A549 (cell line): ENCODE measurements around the gene GPX6. TPM values are rescaled to one million over a fixed set of nuclear protein-coding genes. Genes with fewer than 3 reads are reported as not detected.

Experiments used
- ATAC-seq, 2 experiments: fragments of 200-7000 bp in 1 of 2; fragments of >200 bp in 1 of 2; cut with Nextera tagmentation in 1 of 2; cut with Tn5 transposase in 1 of 2; 3 replicates each; pipeline versions ENCODE4 v1.8.0 to v1.9.1; 2018 to 2020; ENCODE audit warnings: mild to moderate bottlenecking in 1 of 2, moderate library complexity in 1 of 2
- CTCF ChIA-PET: fragments of 300-600 bp; sonication (Branson Sonifier 250); formaldehyde crosslinking; extraction: SDS; loops from one replicate; lab custom pipeline; 2021; ENCODE audit warnings: antibody characterized with exemption, inconsistent platforms; lab: Yijun Ruan, JAX
- POLR2A ChIA-PET: fragments of 350-600 bp; formaldehyde crosslinking; extraction: SDS; loops from one replicate; lab custom pipeline; 2021; ENCODE audit warnings: antibody characterized with exemption, inconsistent platforms; lab: Yijun Ruan, JAX
- DNase-seq, 2 experiments: peaks; one replicate each; pipeline versions ENCODE4 v3.0.0 to v3.0.0-alpha.2; 2011 to 2016; ENCODE audit warnings: low read depth in 1 of 2, low spot score in 1 of 2
- FAIRE-seq: peaks from 2 replicates; lab custom pipeline; 2011; peaks lifted over from hg19 to GRCh38; lab: Jason Lieb, UNC
- H3K27ac ChIP-seq, 2 experiments: fragments of >200 bp; sonication (Bioruptor Twin); formaldehyde crosslinking; 3 replicates each; pipeline ENCODE4 v1.5.1; 2016 to 2017
- H3K4me1 ChIP-seq: fragments of >200 bp; sonication (Bioruptor Twin); formaldehyde crosslinking; 3 replicates; pipeline ENCODE4 v1.6.1; 2016
- H3K4me2 ChIP-seq: fragments of >200 bp; sonication (Bioruptor Twin); formaldehyde crosslinking; 3 replicates; pipeline ENCODE4 v1.6.1; 2016
- H3K4me3 ChIP-seq: fragments of >200 bp; sonication (Bioruptor Twin); formaldehyde crosslinking; 3 replicates; pipeline ENCODE4 v1.5.1; 2016
- H3K9me3 ChIP-seq: fragments of >200 bp; sonication (Bioruptor Twin); formaldehyde crosslinking; 3 replicates; pipeline ENCODE4 v1.6.1; 2016
- CBX8 ChIP-seq: fragments of 200-600 bp; sonication (generic); IDR thresholded peaks from 2 replicates; pipeline ENCODE4 v1.6.1; 2016
- E2F6 ChIP-seq: IDR thresholded peaks from 2 replicates; pipeline ENCODE4 v1.6.1; 2012; ENCODE audit warnings: low read depth, borderline replicate concordance
- EHF ChIP-seq: fragments of 250-450 bp; sonication (Bioruptor Pico); IDR thresholded peaks from 2 replicates; pipeline ENCODE4 v1.5.0; 2020; ENCODE audit warnings: mild to moderate bottlenecking
- EHMT2 ChIP-seq: fragments of 200-600 bp; sonication (generic); IDR thresholded peaks from 2 replicates; pipeline ENCODE4 v1.6.1; 2016; ENCODE audit warnings: antibody characterized with exemption, low read depth, mild to moderate bottlenecking, moderate library complexity
- FOSB ChIP-seq: fragments of 250-450 bp; sonication (Bioruptor Pico); IDR thresholded peaks from 2 replicates; pipeline ENCODE4 v1.5.0; 2020; ENCODE audit warnings: mild to moderate bottlenecking, moderate library complexity
- FOXS1 ChIP-seq: fragments of 250-450 bp; sonication (Bioruptor Pico); IDR thresholded peaks from 2 replicates; pipeline ENCODE4 v1.5.0; 2020; ENCODE audit warnings: mild to moderate bottlenecking, moderate library complexity
- HEYL ChIP-seq: fragments of 250-450 bp; sonication (Bioruptor Pico); IDR thresholded peaks from 2 replicates; pipeline ENCODE4 v1.8.0; 2021; ENCODE audit warnings: mild to moderate bottlenecking, moderate library complexity
- HMGXB4 ChIP-seq: fragments of 250-450 bp; sonication (Bioruptor Pico); IDR thresholded peaks from 2 replicates; pipeline ENCODE4 v1.5.0; 2021; ENCODE audit warnings: mild to moderate bottlenecking, moderate library complexity, borderline replicate concordance
- HOXB5 ChIP-seq: fragments of 250-450 bp; sonication (Bioruptor Pico); IDR thresholded peaks from 2 replicates; pipeline ENCODE4 v1.5.0; 2020; ENCODE audit warnings: mild to moderate bottlenecking, moderate library complexity
- KDM1A ChIP-seq: fragments of 200-600 bp; sonication (generic); IDR thresholded peaks from 2 replicates; pipeline ENCODE4 v1.6.1; 2016; ENCODE audit warnings: low read depth, mild to moderate bottlenecking
- MYC ChIP-seq: IDR thresholded peaks from 2 replicates; pipeline ENCODE4 v1.6.1; 2012; ENCODE audit warnings: mild to moderate bottlenecking, inconsistent platforms, low read length, improper control_type of control experiment, borderline replicate concordance
- POLR2AphosphoS2 ChIP-seq: conservative IDR thresholded peaks from 2 replicates; pipeline ENCODE4 v1.6.1; 2012; ENCODE audit warnings: low read length, improper control_type of control experiment, inconsistent platforms
- REST ChIP-seq: fragments of 200-600 bp; sonication (generic); IDR thresholded peaks from 2 replicates; pipeline ENCODE4 v1.6.1; 2016; ENCODE audit warnings: antibody characterized with exemption, mild to moderate bottlenecking, moderate library complexity
- RNF2 ChIP-seq: fragments of 200-600 bp; sonication (generic); IDR thresholded peaks from 2 replicates; pipeline ENCODE4 v1.6.1; 2016; ENCODE audit warnings: low read depth, mild to moderate bottlenecking, antibody characterized with exemption, moderate library complexity, borderline replicate concordance
- TFCP2L1 ChIP-seq: fragments of 250-450 bp; sonication (Bioruptor Pico); IDR thresholded peaks from 2 replicates; pipeline ENCODE4 v1.5.0; 2021; ENCODE audit warnings: mild to moderate bottlenecking
- TP53 ChIP-seq: fragments of 250-450 bp; sonication (Bioruptor Pico); IDR thresholded peaks from 2 replicates; pipeline ENCODE4 v1.5.0; 2021; ENCODE audit warnings: mild to moderate bottlenecking, moderate library complexity
- ZC3H11A ChIP-seq: fragments of 450-650 bp; IDR thresholded peaks from 2 replicates; pipeline ENCODE4 v1.6.1; 2014; ENCODE audit warnings: antibody characterized with exemption, mild to moderate bottlenecking
- ZSCAN20 ChIP-seq: fragments of 250-450 bp; sonication (Bioruptor Pico); IDR thresholded peaks from 2 replicates; pipeline ENCODE4 v1.8.0; 2022; ENCODE audit warnings: mild to moderate bottlenecking, moderate library complexity
- WGBS: methylation state at CpG from one replicate; pipeline ENCODE4 v1.1.6; 2017; ENCODE audit errors: missing lambda C conversion rate; 5-methylcytosine and 5-hydroxymethylcytosine counted together
- polyA plus RNA-seq, 4 experiments: library from polyadenylated mRNA; depleted of rRNA in 3 of 4; stranded (reverse); fragments of >200 nt; fragmentation: RNase III in 1 of 4; extraction: RNeasy Plus Mini Kit Qiagen cat#74134 plus additional on column Dnase treatment in 1 of 4; gene quantifications; 2 replicates in 3 of 4; 3 replicates in 1 of 4; pipeline ENCODE4 v1.2.3, GENCODE V29; 2011 to 2017
- TF ChIP-seq, protein P1 (sequence below): fragments of >200 bp; sonication (Bioruptor Twin); formaldehyde crosslinking; IDR thresholded peaks from 3 replicates; pipeline ENCODE4 v1.5.1; 2016

Gene GPX6
- polyA plus RNA-seq, 2 of the 4 experiments (the other 2 are of a cell fraction), result not detected

DNA sequence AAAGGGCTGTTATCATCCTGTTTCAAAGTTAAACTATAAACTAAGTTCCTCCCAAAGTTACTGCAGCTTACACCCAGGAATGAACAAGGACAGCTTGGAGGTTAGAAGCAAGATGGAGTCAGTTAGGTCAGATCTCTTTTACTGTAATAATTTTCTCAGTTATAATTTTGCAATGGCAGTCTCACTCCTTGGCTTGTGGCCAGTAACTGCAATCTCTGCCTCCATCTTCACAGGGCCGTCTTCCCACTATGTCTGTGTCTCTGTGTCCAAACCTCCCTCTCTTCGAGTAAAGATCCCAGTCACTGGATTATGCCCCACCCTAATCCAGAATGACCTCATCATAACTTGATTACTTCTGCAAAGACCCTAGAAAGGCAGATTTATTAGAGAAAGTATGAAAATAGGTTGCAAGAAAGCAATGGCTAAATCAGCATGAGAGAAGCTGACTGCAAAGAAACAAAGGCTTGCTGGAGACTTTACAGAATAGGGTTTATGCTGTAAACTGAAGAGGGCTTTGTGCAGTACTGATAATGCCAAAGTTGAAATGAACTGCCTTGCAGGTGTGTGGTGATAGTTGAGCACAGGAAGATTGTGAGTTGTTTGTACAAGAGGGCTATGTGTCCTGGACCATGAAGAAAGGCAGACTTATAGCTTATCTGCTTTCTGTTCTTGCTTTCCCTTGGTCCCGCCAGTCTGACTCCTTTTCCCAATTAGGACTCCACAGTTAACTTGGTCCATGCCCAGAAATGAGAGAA, 28.4 kb downstream of the GPX6 start:
- H3K27ac ChIP-seq, result no peak overlapping the region
- CTCF ChIA-PET, result interaction anchor here (0.7 kb wide), 1 partner anchor 55 kb away, joined by 3 read pairs; no protein-coding TSS in a partner anchor
- ATAC-seq (no peak), DNase-seq (no peak)
- no peaks in the 10 kb centered on the region for H3K9me3 ChIP-seq
- TF ChIP-seq TFCP2L1 (CRISPR knock-in tag) (no peak), FOSB (CRISPR knock-in tag) (no peak), RNF2 (no peak), E2F6 (no peak), CBX8 (no peak), HMGXB4 (CRISPR knock-in tag) (no peak), ZC3H11A (no peak), HOXB5 (no peak), REST (no peak), EHMT2 (no peak), KDM1A (no peak), ZSCAN20 (no peak), EHF (CRISPR knock-in tag) (no peak), MYC (no peak), TP53 (no peak), FOXS1 (CRISPR knock-in tag) (no peak), POLR2AphosphoS2 (no peak), HEYL (CRISPR knock-in tag) (no peak)
- TF ChIP-seq, protein P1, sequence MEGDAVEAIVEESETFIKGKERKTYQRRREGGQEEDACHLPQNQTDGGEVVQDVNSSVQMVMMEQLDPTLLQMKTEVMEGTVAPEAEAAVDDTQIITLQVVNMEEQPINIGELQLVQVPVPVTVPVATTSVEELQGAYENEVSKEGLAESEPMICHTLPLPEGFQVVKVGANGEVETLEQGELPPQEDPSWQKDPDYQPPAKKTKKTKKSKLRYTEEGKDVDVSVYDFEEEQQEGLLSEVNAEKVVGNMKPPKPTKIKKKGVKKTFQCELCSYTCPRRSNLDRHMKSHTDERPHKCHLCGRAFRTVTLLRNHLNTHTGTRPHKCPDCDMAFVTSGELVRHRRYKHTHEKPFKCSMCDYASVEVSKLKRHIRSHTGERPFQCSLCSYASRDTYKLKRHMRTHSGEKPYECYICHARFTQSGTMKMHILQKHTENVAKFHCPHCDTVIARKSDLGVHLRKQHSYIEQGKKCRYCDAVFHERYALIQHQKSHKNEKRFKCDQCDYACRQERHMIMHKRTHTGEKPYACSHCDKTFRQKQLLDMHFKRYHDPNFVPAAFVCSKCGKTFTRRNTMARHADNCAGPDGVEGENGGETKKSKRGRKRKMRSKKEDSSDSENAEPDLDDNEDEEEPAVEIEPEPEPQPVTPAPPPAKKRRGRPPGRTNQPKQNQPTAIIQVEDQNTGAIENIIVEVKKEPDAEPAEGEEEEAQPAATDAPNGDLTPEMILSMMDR, result no peak
- TF ChIP-seq, all 56 proteins: peak for 0
- 67% methylated on average over 3 of the region's 3 CpGs for WGBS
- H3K4me3 ChIP-seq, result no peak overlapping the region
- no peak overlapping the region for H3K4me2 ChIP-seq
- peaks cover 4% of the 10 kb centered on the region; the same call in 2 of the 3 replicates for H3K4me1 ChIP-seq
- FAIRE-seq, result no peak
- POLR2A ChIA-PET, result no interaction called here
